NCI-H2227 (cell line): ENCODE measurements around the gene EXOC6.
"Not testable (repeated sequence)": the region's sequence is repeated elsewhere in the genome, so short reads cannot be mapped to it uniquely, and the experiment has no call there.

Experiments used
- DNase-seq: peaks from one replicate; lab custom pipeline; 2025; ENCODE audit not compliant: unreplicated experiment; lab: John Stamatoyannopoulos, UW

Gene EXOC6

GRCh38 chr10:92931597-92931996 lies 83.3 kb downstream of the EXOC6 start:
- DNase-seq: no peak

DNA sequence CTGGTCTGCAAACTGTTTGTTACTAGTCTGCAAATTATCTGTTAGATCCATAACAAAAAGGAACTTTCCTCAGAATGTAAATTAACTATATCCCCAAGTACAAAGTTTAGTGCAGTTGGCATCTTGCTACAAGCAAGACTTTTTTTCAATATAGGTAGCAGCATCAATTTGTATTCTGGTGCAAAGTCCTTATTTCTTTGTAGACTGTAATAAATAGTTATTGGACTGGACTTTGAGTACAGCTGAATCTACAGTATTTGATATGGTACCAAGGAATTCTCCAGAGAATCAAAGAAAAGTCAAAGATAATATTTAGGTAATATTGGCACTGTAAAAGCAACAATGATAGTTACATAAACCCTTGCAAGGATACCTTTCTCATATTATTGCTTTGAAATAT lies 89.6 kb downstream of the EXOC6 start:
- DNase-seq: no peak

GRCh38 chr10:92938841-92939240 lies 90.5 kb downstream of the EXOC6 start:
- DNase-seq: no peak

DNA sequence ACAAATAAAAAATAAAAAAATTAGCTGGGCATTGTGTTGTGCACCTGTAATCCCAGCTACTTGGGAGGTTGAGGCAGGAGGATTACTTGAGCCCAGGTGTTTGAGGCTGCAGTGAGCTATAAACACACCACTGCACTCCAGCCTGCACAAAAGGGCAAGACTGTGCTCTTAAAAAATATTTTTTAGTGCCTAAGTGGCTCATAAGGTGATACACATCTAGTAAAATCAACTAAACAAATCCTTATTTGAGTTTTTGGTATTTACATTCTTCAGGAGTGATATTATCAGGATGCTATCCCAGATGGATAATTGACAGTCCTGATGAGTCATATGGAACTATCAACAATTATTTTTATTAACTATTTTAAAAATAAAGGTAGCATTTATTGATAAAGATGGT lies 93.9 kb downstream of the EXOC6 start:
- DNase-seq: no peak

DNA sequence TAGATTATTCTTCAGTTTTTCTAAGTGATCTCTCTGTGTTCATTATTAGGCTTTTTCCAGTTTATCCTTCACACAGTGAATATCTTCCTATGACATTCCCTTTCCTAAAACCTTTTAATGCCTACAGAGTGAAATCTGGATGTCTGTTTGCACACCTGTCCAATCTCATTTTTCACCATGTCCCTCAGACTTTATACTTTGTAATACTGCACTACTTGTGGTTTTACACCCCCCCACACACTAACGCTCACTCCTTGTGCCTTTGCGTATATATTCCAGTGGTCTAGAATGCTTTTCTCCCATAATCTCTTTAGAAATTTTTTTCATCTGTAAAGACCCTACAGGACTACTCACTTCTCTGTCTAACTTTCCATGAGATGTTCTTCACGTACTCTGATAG lies 98.2 kb downstream of the EXOC6 start:
- DNase-seq: no peak

- DNase-seq: not testable (repeated sequence)
Observed at GRCh38 chr10:92952573-92952972, 104.3 kb downstream of the EXOC6 start.

GRCh38 chr10:92957223-92958010 lies 109.1 kb downstream of the EXOC6 start:
- DNase-seq: no peak

- DNase-seq: no peak
Observed at GRCh38 chr10:92961638-92962037, 113.3 kb downstream of the EXOC6 start.

GRCh38 chr10:92965314-92965713 lies 117.0 kb downstream of the EXOC6 start:
- DNase-seq: peak; percentile 54

- no peak for DNase-seq
Observed at GRCh38 chr10:92967641-92968040, 119.3 kb downstream of the EXOC6 start.

DNA sequence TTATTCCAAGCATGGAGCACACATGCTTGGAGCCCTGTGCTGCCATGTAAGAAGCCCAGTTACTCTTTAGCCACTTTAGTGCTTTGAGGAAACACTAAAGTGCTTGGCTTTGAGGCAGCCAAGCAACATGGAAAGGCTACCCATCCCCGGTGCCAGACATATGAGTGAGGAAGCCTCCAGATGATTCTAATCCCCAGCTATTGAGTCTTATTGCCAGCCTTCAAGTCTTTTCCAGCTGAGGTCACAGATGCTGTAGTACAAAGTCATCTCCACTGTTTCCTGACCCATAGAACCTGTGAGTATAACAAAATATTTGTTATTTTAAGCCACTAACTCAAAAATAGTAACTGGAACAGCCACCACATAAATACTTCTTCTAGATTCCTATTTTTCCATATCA lies 120.8 kb downstream of the EXOC6 start:
- no peak for DNase-seq

DNA sequence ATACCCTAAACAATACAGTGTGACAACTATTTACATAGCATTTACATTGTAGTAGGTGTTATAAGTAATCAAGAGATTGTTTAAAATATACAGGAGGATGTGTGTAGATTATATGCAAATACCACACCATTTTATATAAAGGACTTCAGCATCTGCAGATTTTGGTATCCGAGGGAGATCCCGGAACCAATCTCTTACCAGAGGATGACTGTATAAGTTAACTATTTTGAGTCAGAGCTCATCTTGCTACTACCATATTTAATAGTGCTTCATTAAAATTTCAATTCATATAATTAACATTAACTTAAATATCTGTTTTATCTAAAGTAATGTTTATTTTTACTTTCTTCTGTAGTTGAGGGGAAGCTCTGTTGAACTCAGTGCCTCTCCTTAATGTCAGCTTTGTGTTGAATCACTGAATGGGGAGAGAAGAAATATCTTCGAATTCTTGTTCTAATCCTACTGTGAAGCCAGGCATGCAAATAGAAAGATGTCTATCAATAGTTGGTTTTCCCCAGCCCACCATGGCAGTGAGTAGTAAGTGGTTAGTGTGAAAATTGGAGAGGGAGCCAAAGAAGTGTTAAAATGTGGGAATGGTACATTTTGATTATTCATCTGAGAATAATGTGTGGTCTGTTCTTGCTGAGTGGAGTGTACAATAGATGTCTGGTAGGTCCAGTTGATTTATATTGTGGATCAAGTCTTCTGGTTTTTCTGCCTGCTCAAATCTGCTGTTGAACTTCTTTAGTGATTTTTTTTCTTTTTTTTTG lies 122.2 kb downstream of the EXOC6 start:
- no peak for DNase-seq

- no peak for DNase-seq
Observed at GRCh38 chr10:92972066-92972870, 123.9 kb downstream of the EXOC6 start.

DNA sequence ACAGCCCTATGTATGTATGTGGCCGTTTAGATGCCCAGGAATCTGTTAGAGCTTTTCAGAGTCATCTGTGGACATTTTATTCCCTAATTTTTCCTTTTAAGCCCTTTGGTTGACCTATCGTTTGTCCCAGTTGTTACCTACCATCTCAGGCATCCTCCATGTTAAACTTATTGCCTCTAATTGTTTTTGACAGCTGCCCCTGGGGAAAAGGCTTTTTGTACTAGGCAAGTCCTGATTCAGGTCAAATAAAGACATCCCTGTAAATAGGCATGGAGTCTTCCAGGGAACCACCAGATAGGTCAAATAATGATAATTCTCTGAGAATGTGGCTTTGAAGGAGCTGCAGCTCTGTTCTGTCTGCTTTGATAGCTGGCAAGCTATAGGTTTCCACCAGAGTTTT lies 124.6 kb downstream of the EXOC6 start:
- no peak for DNase-seq

GRCh38 chr10:92976278-92976677 lies 128.0 kb downstream of the EXOC6 start:
- DNase-seq: not testable (repeated sequence)

DNA sequence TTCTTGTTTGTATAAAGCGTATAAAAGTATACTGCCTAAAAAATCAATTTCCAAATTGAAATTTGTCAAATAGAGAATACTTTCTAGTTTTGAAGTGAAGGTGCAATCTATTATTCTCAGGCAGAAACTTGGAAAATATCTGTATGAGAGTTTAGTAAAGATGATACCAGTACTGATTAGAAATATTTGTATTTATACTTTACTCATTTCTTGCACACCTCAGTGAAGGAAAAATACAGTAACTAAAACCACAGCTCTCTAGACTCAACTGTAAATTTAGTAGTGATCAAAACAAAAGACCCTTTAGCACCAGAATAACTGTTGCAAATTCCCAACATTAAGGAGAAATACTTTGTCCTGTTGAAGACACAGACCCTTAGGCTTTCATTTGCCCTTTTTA lies 140.9 kb downstream of the EXOC6 start:
- no peak for DNase-seq

- no peak for DNase-seq
Observed at GRCh38 chr10:92990615-92991014, 142.3 kb downstream of the EXOC6 start.

- no peak for DNase-seq
Observed at GRCh38 chr10:92991513-92991912, 143.2 kb downstream of the EXOC6 start.

DNA sequence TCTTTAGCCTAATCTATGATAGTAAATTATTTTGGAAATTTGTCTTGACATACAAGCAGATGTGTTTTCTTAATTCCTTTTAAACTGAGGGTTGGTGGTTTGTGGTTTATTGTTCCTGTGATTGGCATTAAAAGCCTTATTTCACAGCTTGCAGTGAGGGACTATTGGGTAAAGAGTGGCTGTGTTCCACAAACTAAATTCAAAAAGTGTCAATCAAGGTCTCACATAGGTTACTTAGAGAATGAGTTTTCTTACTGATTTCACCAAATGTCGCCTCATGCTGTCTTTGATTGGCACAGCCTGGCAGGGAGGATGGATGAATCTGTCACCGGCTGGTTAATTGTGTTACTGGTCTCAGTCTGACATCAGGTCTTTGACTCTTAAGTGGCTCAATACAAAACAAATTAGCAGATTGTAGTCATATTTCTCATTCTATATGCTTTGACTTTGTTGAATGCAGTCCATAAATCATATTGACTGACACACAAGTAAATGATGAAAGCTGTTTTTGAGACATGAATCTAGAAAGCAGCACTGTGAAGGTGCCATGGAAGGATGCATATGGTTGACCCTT lies 145.5 kb downstream of the EXOC6 start:
- DNase-seq: peak; percentile 31

DNA sequence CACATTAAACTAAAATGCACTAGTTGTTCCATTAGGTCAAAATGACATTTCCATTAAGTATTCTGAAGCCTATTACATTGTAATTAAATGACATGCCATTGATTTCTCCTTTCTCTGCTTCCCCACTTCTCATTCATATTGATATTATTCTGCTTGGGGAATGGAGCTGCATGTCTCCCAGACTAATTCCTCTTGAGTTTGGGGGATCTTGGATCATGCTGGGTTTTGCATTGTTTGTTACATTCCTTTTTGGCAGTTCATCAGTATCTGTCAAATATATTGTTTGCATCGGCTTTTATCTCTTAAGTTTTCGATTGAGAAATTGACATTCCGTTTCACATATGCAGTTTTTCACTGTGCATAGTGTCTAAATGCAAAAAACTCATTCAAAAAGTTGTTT lies 147.2 kb downstream of the EXOC6 start:
- no peak for DNase-seq

- DNase-seq: no peak
Observed at GRCh38 chr10:92997620-92998019, 149.3 kb downstream of the EXOC6 start.
